Measurements from ENCODE around the gene TMEM215. TPM values are rescaled to one million over a fixed set of nuclear protein-coding genes. Genes with fewer than 3 reads are reported as not detected.

Gene TMEM215
- total and polyA plus RNA-seq, 11 donors: not detected

DNA sequence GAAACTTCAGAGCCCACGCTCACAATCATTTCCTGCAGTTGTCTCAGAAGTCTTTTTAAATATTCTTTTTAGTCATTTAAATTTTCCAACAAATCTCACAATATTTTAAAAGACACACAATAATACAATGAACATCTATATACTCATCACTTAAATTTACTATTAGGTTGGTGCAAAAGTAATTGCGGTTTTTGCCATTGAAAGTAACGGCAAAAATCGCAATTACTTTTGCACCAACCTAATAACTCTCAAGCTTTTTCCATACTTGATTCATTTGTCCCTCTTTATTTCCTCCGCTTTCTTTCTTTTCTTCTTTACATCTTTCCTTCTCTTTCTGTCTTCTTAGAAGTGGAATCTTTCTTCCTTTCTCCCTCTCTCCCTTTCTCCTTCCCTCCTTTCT, 19.2 kb upstream of the TMEM215 start:
- Histone ChIP-seq H3K36me3 (no peaks in the 10 kb centered on the region), H3K4me3 (no peak overlapping the region), H3K27me3 (peaks cover 0 to 3% (median 0%) of the 10 kb centered on the region in 9 donors), H3K4me1 (no peaks in the 10 kb centered on the region), H3K9me3 (no peaks in the 10 kb centered on the region), H3K27ac (no peak overlapping the region)
- TF ChIP-seq CTCF (IDR thresholded peaks at IDR 0.05) (no peak), POLR2A (IDR thresholded peaks at IDR 0.05) (no peak)
- 84 to 92% (median 90%) methylated on average over 5 of the region's 5 CpGs for WGBS, 4 donors
- intact Hi-C loops (cut with DNase I): loop anchor here in 2 of 10 donors (10.0 kb wide), 1 partner anchor 201 kb away; no protein-coding TSS in a partner anchor
- ATAC-seq (no peak), DNase-seq (no peak)

DNA sequence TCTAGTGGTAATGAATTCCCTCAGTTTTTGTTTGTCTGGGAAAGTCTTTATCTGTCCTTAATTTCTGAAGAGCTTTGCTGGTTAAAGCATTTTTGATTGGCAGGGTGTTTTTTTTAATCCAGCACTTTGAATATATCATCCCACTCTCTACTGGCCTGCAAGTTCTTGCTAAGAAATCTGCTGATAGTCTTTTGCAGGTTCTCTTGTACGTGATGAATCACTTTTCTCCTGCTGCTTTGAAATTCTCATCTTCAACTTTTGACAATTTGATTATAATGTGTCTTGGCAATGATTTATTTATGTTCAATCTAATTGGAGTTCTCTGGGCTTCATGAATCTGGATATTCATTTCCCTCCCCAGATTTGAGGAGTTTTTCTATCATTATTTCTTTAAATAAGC, 8.1 kb upstream of the TMEM215 start:
- no peaks in the 10 kb centered on the region for H3K4me1 ChIP-seq
- intact Hi-C loops (cut with DNase I): loop anchor here in 1 of 10 donors (10.0 kb wide), 1 partner anchor 80 kb away; no protein-coding TSS in a partner anchor
- no peak overlapping the region for H3K27ac ChIP-seq
- WGBS, 4 donors: 51 to 57% (median 54%) methylated on average over 1 of the region's 1 CpG
- H3K4me3 ChIP-seq: no peak overlapping the region
- DNase-seq (no peak), ATAC-seq (no peak)
- H3K36me3 ChIP-seq: no peaks in the 10 kb centered on the region
- H3K27me3 ChIP-seq: peaks cover 0 to 12% (median 0%) of the 10 kb centered on the region in 9 donors
- no peak for TF ChIP-seq CTCF (IDR thresholded peaks at IDR 0.05)
- no peak for TF ChIP-seq POLR2A (IDR thresholded peaks at IDR 0.05)
- peaks cover 0 to 37% (median 7%) of the 10 kb centered on the region in 12 donors for H3K9me3 ChIP-seq

- TF ChIP-seq CTCF (IDR thresholded peaks at IDR 0.05) (no peak), POLR2A (IDR thresholded peaks at IDR 0.05) (no peak)
- H3K4me3 ChIP-seq: no peak overlapping the region
- no peaks in the 10 kb centered on the region for H3K4me1 ChIP-seq
- WGBS, 4 donors: 74 to 79% (median 76%) methylated on average over 3 of the region's 3 CpGs
- no peak overlapping the region for H3K27ac ChIP-seq
- no peak for ATAC-seq
- intact Hi-C loops (cut with DNase I): loop anchor here in 1 of 10 donors (10.0 kb wide), 1 partner anchor 79 kb away; no protein-coding TSS in a partner anchor
- H3K36me3 ChIP-seq: no peaks in the 10 kb centered on the region
- peaks cover 0 to 19% (median 4%) of the 10 kb centered on the region in 9 donors for H3K27me3 ChIP-seq
- peaks cover 0 to 37% (median 7%) of the 10 kb centered on the region in 12 donors for H3K9me3 ChIP-seq
- no peak for DNase-seq
These were observed 7.1 kb upstream of the TMEM215 start for GRCh38 chr9:32776201-32776600.

DNA sequence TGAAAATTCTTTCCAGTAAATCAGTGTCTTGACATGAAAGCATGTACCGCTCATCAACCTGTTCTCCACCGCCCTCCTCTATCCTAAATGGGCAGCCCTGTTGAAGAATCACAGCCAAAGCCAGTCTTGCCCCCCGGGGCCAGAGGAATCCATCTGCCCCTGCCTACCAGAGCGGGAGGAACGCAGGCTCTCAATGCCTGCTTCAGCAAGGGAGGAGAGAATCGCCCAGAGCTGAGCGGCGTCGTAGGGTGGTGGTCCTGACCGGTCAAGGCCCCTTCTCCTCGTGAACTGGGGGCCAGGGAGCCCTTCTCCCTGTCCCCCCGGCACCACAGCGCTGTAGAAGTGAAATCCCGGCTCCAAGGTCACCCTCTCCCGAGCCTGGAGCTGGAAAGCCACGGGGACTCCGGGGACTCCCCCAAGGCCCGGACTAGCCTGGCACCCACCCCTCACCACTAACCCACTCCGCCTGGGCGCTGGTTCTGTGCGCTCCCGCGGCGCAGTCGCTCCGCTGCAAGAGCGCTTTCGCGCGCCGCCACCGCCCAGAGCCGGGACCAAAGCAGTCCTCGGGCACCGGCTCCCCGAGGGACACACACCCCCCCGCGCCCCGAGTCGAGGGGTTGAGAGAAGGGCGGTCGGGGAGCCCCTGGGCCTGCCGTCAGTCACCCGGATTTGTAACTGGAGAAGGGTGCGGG, 718 bp upstream of the TMEM215 start:
- TF ChIP-seq POLR2A (IDR thresholded peaks at IDR 0.05) (no peak), CTCF (IDR thresholded peaks at IDR 0.05) (no peak)
- Histone ChIP-seq H3K4me1 (peaks cover 0 to 12% (median 0%) of the 10 kb centered on the region in 12 donors), H3K9me3 (no peaks in the 10 kb centered on the region), H3K27ac (no peak overlapping the region), H3K4me3 (peak overlapping the region in 4 of 12 donors; percentile 1 to 29 (median 24)), H3K36me3 (no peaks in the 10 kb centered on the region), H3K27me3 (peaks cover 8 to 62% (median 39%) of the 10 kb centered on the region in 9 donors)
- no peak for ATAC-seq
- 3 to 16% (median 4%) methylated on average over 7 to 45 of the region's 45 CpGs for WGBS, 4 donors
- intact Hi-C loops (cut with DNase I): no loop called here
- no peak for DNase-seq

Data from heart left ventricle (tissue), 16 donors.